ENCODE data around the gene MTG2.

The MTG2 gene

GRCh38 chr20:62208795-62209755 is 26.2 kb downstream of the MTG2 start:
- DNase-seq: no peak
- Histone ChIP-seq H3K9ac (ENCODE audit: low read length) (no peak overlapping the region), H2BK12ac (ENCODE audit: low read length in 2 of 2) (no peak overlapping the region), H3K27ac (ENCODE audit: low read length, poor library complexity, severe bottlenecking) (no peak overlapping the region), H3K18ac (ENCODE audit: low read depth in 1 of 2, low read length in 2 of 2) (no peak overlapping the region), H3K79me1 (replicated peaks; ENCODE audit: low read length, poor library complexity, severe bottlenecking) (peaks cover 2% of the 10 kb centered on the region), H3K4me3 (ENCODE audit: insufficient read depth in 1 of 2, low read depth in 1 of 2, low read length in 2 of 2) (no peak overlapping the region), H3K4ac (ENCODE audit: low read depth in 1 of 2, low read length in 2 of 2) (no peak overlapping the region), H3K4me2 (ENCODE audit: low read length, poor library complexity, severe bottlenecking) (no peak overlapping the region), H2AK5ac (ENCODE audit: low read length, severe bottlenecking) (no peak overlapping the region), H4K91ac (ENCODE audit: low read length) (no peak overlapping the region), H4K8ac (ENCODE audit: low read length) (no peak overlapping the region), H3K9me3 (ENCODE audit: control insufficient read depth, low read length) (no peaks in the 10 kb centered on the region), H2BK120ac (ENCODE audit: low read depth, low read length) (no peak overlapping the region), H3K4me1 (ENCODE audit: control insufficient read depth, insufficient read depth, low read depth, low read length) (peaks cover 4% of the 10 kb centered on the region), H2AFZ (ENCODE audit: low read depth, low read length) (no peak overlapping the region), H2BK15ac (ENCODE audit: low read depth, poor library complexity, severe bottlenecking) (no peak overlapping the region), H3K23ac (ENCODE audit: low read length in 2 of 2) (peak overlapping the region in 1 of 2 experiments; percentile 14), H3K27me3 (ENCODE audit: control insufficient read depth in 1 of 2, insufficient read depth in 1 of 2, low read length in 2 of 2) (peaks cover 24 to 46% of the 10 kb centered on the region in 2 experiments), H3K36me3 (ENCODE audit: control insufficient read depth in 1 of 2, insufficient read depth in 2 of 2, low read depth in 1 of 2, low read length in 2 of 2) (peaks cover 0 to 14% of the 10 kb centered on the region in 2 experiments), H2BK5ac (ENCODE audit: low read depth, low read length, poor library complexity, severe bottlenecking) (no peak overlapping the region), H3K14ac (ENCODE audit: low read length in 2 of 2) (no peak overlapping the region)
- WGBS: 70% methylated on average over 27 of the region's 27 CpGs

DNA sequence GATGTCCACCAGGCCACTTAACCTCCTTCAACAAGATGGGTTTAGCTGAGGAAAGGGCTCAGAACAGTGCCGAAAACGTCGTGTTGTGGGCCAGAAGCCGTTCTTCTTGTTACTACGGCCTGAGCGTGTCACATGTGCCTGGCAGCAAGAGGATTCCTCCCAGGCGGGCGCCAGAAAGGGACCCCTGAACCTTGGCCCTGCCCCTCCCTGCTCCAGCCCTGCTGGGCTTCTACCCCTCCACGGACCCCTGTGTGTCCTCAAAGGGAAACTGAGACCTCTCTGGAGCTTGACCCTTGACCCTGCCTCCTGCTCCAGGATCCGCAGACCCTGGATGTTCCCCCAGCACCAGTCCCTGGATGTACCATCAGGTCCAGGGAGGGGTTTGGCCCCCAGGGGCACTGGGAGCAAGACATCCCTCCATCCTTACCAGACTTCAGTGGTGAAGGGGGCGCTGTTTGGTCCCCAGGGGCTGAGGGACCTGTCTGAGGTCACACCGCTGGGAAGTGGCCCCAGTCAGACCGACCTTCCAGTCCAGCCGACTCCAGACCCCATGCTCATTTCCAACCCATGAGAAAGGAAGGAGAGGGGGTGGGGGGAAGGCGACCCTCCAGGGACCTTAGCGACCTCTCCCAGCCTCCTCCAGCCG is 27.1 kb downstream of the MTG2 start:
- no peak overlapping the region for H3K4me3 ChIP-seq (ENCODE audit: insufficient read depth in 1 of 2, low read depth in 1 of 2, low read length in 2 of 2)
- H3K36me3 ChIP-seq (ENCODE audit: control insufficient read depth in 1 of 2, insufficient read depth in 2 of 2, low read depth in 1 of 2, low read length in 2 of 2): peaks cover 0 to 14% of the 10 kb centered on the region in 2 experiments
- no peak overlapping the region for H2AFZ ChIP-seq (ENCODE audit: low read depth, low read length)
- H3K79me1 ChIP-seq (replicated peaks; ENCODE audit: low read length, poor library complexity, severe bottlenecking): no peaks in the 10 kb centered on the region
- H3K18ac ChIP-seq (ENCODE audit: low read depth in 1 of 2, low read length in 2 of 2): no peak overlapping the region
- no peak overlapping the region for H3K14ac ChIP-seq (ENCODE audit: low read length in 2 of 2)
- H3K23ac ChIP-seq (ENCODE audit: low read length in 2 of 2): peak overlapping the region in 1 of 2 experiments; percentile 14
- no peak overlapping the region for H3K4ac ChIP-seq (ENCODE audit: low read depth in 1 of 2, low read length in 2 of 2)
- H4K91ac ChIP-seq (ENCODE audit: low read length): no peak overlapping the region
- no peak overlapping the region for H3K4me2 ChIP-seq (ENCODE audit: low read length, poor library complexity, severe bottlenecking)
- no peak overlapping the region for H2BK12ac ChIP-seq (ENCODE audit: low read length in 2 of 2)
- no peak overlapping the region for H3K9ac ChIP-seq (ENCODE audit: low read length)
- H2BK15ac ChIP-seq (ENCODE audit: low read depth, poor library complexity, severe bottlenecking): no peak overlapping the region
- H3K9me3 ChIP-seq (ENCODE audit: control insufficient read depth, low read length): no peaks in the 10 kb centered on the region
- no peak overlapping the region for H4K8ac ChIP-seq (ENCODE audit: low read length)
- 82% methylated on average over 13 of the region's 17 CpGs for WGBS
- H3K27ac ChIP-seq (ENCODE audit: low read length, poor library complexity, severe bottlenecking): no peak overlapping the region
- H3K4me1 ChIP-seq (ENCODE audit: control insufficient read depth, insufficient read depth, low read depth, low read length): peaks cover 4% of the 10 kb centered on the region
- H2BK120ac ChIP-seq (ENCODE audit: low read depth, low read length): no peak overlapping the region
- no peak overlapping the region for H2AK5ac ChIP-seq (ENCODE audit: low read length, severe bottlenecking)
- no peak overlapping the region for H2BK5ac ChIP-seq (ENCODE audit: low read depth, low read length, poor library complexity, severe bottlenecking)
- no peak for DNase-seq
- H3K27me3 ChIP-seq (ENCODE audit: control insufficient read depth in 1 of 2, insufficient read depth in 1 of 2, low read length in 2 of 2): peaks cover 33 to 55% of the 10 kb centered on the region in 2 experiments

DNA sequence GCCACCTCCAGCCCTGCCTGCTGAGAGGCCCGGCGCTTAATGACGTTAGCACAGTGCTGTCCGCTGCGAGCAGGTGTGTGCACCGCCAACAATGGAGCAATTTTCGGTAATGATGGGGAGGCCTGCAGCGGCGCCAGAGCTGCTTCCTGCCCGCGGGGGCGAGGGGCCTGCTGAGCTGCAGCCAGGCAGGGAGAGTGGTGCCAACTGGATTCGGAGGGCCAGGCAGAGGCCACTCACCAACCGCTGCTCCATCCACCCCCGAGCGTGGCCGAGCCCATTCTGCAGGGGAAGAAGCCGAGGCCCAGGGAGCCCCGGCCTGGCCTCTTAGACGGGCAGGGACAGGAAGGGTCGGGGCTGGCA is 27.6 kb downstream of the MTG2 start:
- H2AFZ ChIP-seq (ENCODE audit: low read depth, low read length): no peak overlapping the region
- H3K4me3 ChIP-seq (ENCODE audit: insufficient read depth in 1 of 2, low read depth in 1 of 2, low read length in 2 of 2): no peak overlapping the region
- no peak overlapping the region for H3K18ac ChIP-seq (ENCODE audit: low read depth in 1 of 2, low read length in 2 of 2)
- H3K36me3 ChIP-seq (ENCODE audit: control insufficient read depth in 1 of 2, insufficient read depth in 2 of 2, low read depth in 1 of 2, low read length in 2 of 2): peaks cover 0 to 13% of the 10 kb centered on the region in 2 experiments
- H3K27ac ChIP-seq (ENCODE audit: low read length, poor library complexity, severe bottlenecking): no peak overlapping the region
- no peaks in the 10 kb centered on the region for H3K9me3 ChIP-seq (ENCODE audit: control insufficient read depth, low read length)
- no peak overlapping the region for H2AK5ac ChIP-seq (ENCODE audit: low read length, severe bottlenecking)
- no peak overlapping the region for H2BK12ac ChIP-seq (ENCODE audit: low read length in 2 of 2)
- peaks cover 38 to 60% of the 10 kb centered on the region in 2 experiments for H3K27me3 ChIP-seq (ENCODE audit: control insufficient read depth in 1 of 2, insufficient read depth in 1 of 2, low read length in 2 of 2)
- WGBS: 85% methylated on average over 21 of the region's 21 CpGs
- no peak overlapping the region for H3K4me2 ChIP-seq (ENCODE audit: low read length, poor library complexity, severe bottlenecking)
- H4K91ac ChIP-seq (ENCODE audit: low read length): no peak overlapping the region
- no peak overlapping the region for H3K4ac ChIP-seq (ENCODE audit: low read depth in 1 of 2, low read length in 2 of 2)
- H2BK5ac ChIP-seq (ENCODE audit: low read depth, low read length, poor library complexity, severe bottlenecking): no peak overlapping the region
- H3K23ac ChIP-seq (ENCODE audit: low read length in 2 of 2): no peak overlapping the region
- H3K14ac ChIP-seq (ENCODE audit: low read length in 2 of 2): no peak overlapping the region
- no peaks in the 10 kb centered on the region for H3K79me1 ChIP-seq (replicated peaks; ENCODE audit: low read length, poor library complexity, severe bottlenecking)
- H2BK120ac ChIP-seq (ENCODE audit: low read depth, low read length): no peak overlapping the region
- DNase-seq: no peak
- H2BK15ac ChIP-seq (ENCODE audit: low read depth, poor library complexity, severe bottlenecking): no peak overlapping the region
- H3K9ac ChIP-seq (ENCODE audit: low read length): no peak overlapping the region
- H3K4me1 ChIP-seq (ENCODE audit: control insufficient read depth, insufficient read depth, low read depth, low read length): peaks cover 4% of the 10 kb centered on the region
- no peak overlapping the region for H4K8ac ChIP-seq (ENCODE audit: low read length)

DNA sequence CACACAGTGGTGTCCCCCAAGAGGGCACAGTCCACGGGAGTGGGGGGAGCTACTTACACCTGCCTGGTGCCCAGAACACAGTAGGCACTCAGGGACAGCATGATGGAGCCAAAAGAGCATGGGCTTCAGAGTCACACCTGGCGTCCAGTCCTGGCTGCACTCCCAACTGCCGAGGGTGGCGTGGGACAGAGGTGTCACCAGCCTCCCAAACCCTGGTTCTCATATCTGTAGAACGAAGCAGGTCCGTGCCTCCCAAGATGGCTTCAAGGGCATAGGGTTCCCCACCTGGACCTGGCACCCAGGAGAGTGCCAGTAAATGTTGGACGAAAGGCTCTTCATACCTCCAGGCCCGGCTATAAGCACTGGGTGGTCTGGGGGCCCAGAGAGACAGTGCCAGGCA is 28.4 kb downstream of the MTG2 start:
- no peak overlapping the region for H3K4me2 ChIP-seq (ENCODE audit: low read length, poor library complexity, severe bottlenecking)
- no peak overlapping the region for H3K23ac ChIP-seq (ENCODE audit: low read length in 2 of 2)
- 83% methylated on average over 8 of the region's 8 CpGs for WGBS

More for the DNA sequence above, 28.4 kb downstream of the MTG2 start:
- Histone ChIP-seq H2AFZ (ENCODE audit: low read depth, low read length) (no peak overlapping the region), H3K27ac (ENCODE audit: low read length, poor library complexity, severe bottlenecking) (no peak overlapping the region), H2BK120ac (ENCODE audit: low read depth, low read length) (no peak overlapping the region), H2BK5ac (ENCODE audit: low read depth, low read length, poor library complexity, severe bottlenecking) (no peak overlapping the region), H3K9me3 (ENCODE audit: control insufficient read depth, low read length) (no peaks in the 10 kb centered on the region), H2BK12ac (ENCODE audit: low read length in 2 of 2) (no peak overlapping the region), H3K14ac (ENCODE audit: low read length in 2 of 2) (no peak overlapping the region), H3K4ac (ENCODE audit: low read depth in 1 of 2, low read length in 2 of 2) (no peak overlapping the region), H3K36me3 (ENCODE audit: control insufficient read depth in 1 of 2, insufficient read depth in 2 of 2, low read depth in 1 of 2, low read length in 2 of 2) (peaks cover 0 to 7% of the 10 kb centered on the region in 2 experiments), H3K9ac (ENCODE audit: low read length) (no peak overlapping the region), H4K8ac (ENCODE audit: low read length) (no peak overlapping the region), H3K27me3 (ENCODE audit: control insufficient read depth in 1 of 2, insufficient read depth in 1 of 2, low read length in 2 of 2) (peaks cover 43 to 67% of the 10 kb centered on the region in 2 experiments), H2BK15ac (ENCODE audit: low read depth, poor library complexity, severe bottlenecking) (no peak overlapping the region), H3K4me3 (ENCODE audit: insufficient read depth in 1 of 2, low read depth in 1 of 2, low read length in 2 of 2) (no peak overlapping the region), H4K91ac (ENCODE audit: low read length) (no peak overlapping the region), H3K79me1 (replicated peaks; ENCODE audit: low read length, poor library complexity, severe bottlenecking) (no peaks in the 10 kb centered on the region), H3K4me1 (ENCODE audit: control insufficient read depth, insufficient read depth, low read depth, low read length) (peaks cover 4% of the 10 kb centered on the region), H3K18ac (ENCODE audit: low read depth in 1 of 2, low read length in 2 of 2) (no peak overlapping the region), H2AK5ac (ENCODE audit: low read length, severe bottlenecking) (no peak overlapping the region)
- DNase-seq: no peak
